H1 (cell line): Measurements from ENCODE around the gene RASSF3. TPM values are rescaled to one million over a fixed set of nuclear protein-coding genes. Genes with fewer than 3 reads are reported as not detected.

ENCODE experiments used
- CTCF ChIA-PET: fragments of 300-600 bp; sonication (Branson Sonifier 250); formaldehyde crosslinking; loops from one replicate; lab custom pipeline; 2021; ENCODE audit not compliant: partially characterized antibody; lab: Charles Lee
- POLR2A ChIA-PET: fragments of 300-600 bp; sonication (Branson Sonifier 250); formaldehyde crosslinking; loops from one replicate; lab custom pipeline; 2021; ENCODE audit warnings: inconsistent platforms; ENCODE audit not compliant: partially characterized antibody; lab: Charles Lee
- DNase-seq, 2 experiments: peaks; one replicate each; pipeline versions ENCODE4 v3.0.0 to v3.0.0-alpha.2; 2010 to 2022; ENCODE audit warnings: low spot score in 2 of 2, low read depth in 1 of 2, mixed read lengths in 1 of 2
- FAIRE-seq: peaks from 2 replicates; lab custom pipeline; 2011; peaks lifted over from hg19 to GRCh38; lab: Jason Lieb, UNC
- H2AFZ ChIP-seq: 2 replicates; pipeline ENCODE4 v1.8.1; 2012; ENCODE audit warnings: low read length, inconsistent platforms
- H2AK5ac ChIP-seq: 2 replicates; pipeline ENCODE4 v1.6.1; 2013; ENCODE audit warnings: low read depth, low read length
- H2BK120ac ChIP-seq: replicated peaks from 2 replicates; pipeline ENCODE3; 2013; ENCODE audit warnings: low read depth, low read length, inconsistent platforms
- H2BK12ac ChIP-seq: 2 replicates; pipeline ENCODE4 v1.6.1; 2013; ENCODE audit warnings: low read depth, low read length
- H2BK15ac ChIP-seq: 2 replicates; pipeline ENCODE4 v1.6.1; 2013; ENCODE audit warnings: low read length
- H2BK20ac ChIP-seq: 2 replicates; pipeline ENCODE4 v1.6.1; 2013; ENCODE audit warnings: low read length
- H2BK5ac ChIP-seq: 2 replicates; pipeline ENCODE4 v1.6.1; 2013; ENCODE audit warnings: low read depth, low read length
- H3K14ac ChIP-seq: 2 replicates; pipeline ENCODE4 v1.6.1; 2013; ENCODE audit warnings: inconsistent platforms; ENCODE audit not compliant: insufficient read length
- H3K18ac ChIP-seq: 2 replicates; pipeline ENCODE4 v1.6.1; 2013; ENCODE audit warnings: low read length; ENCODE audit errors: extremely low read depth
- H3K23ac ChIP-seq: 2 replicates; pipeline ENCODE4 v1.6.1; 2013; ENCODE audit warnings: inconsistent platforms; ENCODE audit not compliant: insufficient read length
- H3K23me2 ChIP-seq: 2 replicates; pipeline ENCODE4 v1.6.1; 2013; ENCODE audit warnings: low read depth, low read length
- H3K27ac ChIP-seq: 2 replicates; pipeline ENCODE4 v1.6.1; 2011; ENCODE audit warnings: low read depth, low read length, inconsistent platforms
- H3K27me3 ChIP-seq, 4 experiments: replicated peaks in 1 of 4; 1 replicate in 1 of 4; 2 replicates in 3 of 4; pipeline versions ENCODE4 v1.6.1 to v1.8.1; 2011 to 2013; ENCODE audit warnings: low read length in 3 of 4, mild to moderate bottlenecking in 3 of 4, inconsistent platforms in 2 of 4, mixed read lengths in 2 of 4, moderate library complexity in 1 of 4; ENCODE audit not compliant: control insufficient read depth in 3 of 4, insufficient read depth in 3 of 4; ENCODE audit errors: extremely low read depth in 1 of 4
- H3K36me3 ChIP-seq, 4 experiments: 2 replicates each; pipeline versions ENCODE4 v1.6.1 to v1.8.1; 2011 to 2013; ENCODE audit warnings: mild to moderate bottlenecking in 4 of 4, low read length in 3 of 4, moderate library complexity in 2 of 4, control low read depth in 1 of 4, inconsistent platforms in 1 of 4; ENCODE audit not compliant: insufficient read depth in 4 of 4, control insufficient read depth in 2 of 4
- H3K4ac ChIP-seq: replicated peaks from 2 replicates; pipeline ENCODE3; 2013; ENCODE audit warnings: low read length, low read depth, mixed read lengths, inconsistent platforms; ENCODE audit not compliant: insufficient read length
- H3K4me1 ChIP-seq, 4 experiments: replicated peaks in 1 of 4; 1 replicate in 1 of 4; 2 replicates in 3 of 4; pipeline versions ENCODE4 v1.6.1 to v1.8.1; 2011 to 2013; ENCODE audit warnings: low read length in 3 of 4, inconsistent platforms in 2 of 4, mixed read lengths in 1 of 4; ENCODE audit not compliant: insufficient read depth in 4 of 4, control insufficient read depth in 3 of 4
- H3K4me2 ChIP-seq, 2 experiments: 2 replicates each; pipeline versions ENCODE4 v1.6.1 to v1.8.1; 2011 to 2013; ENCODE audit warnings: low read depth in 2 of 2, low read length in 2 of 2, control low read depth in 1 of 2, inconsistent platforms in 1 of 2, mild to moderate bottlenecking in 1 of 2; ENCODE audit not compliant: insufficient read depth in 1 of 2
- H3K4me3 ChIP-seq, 4 experiments: fragments of 200-600, 300-600 bp in 1 of 4; sonication (generic), shearing (Covaris generic), sonication (Bioruptor Twin) in 1 of 4; 2 replicates each; pipeline versions ENCODE4 v1.5.1 to v1.8.1; 2011 to 2016; ENCODE audit warnings: low read length in 4 of 4, low read depth in 3 of 4, control low read depth in 2 of 4, inconsistent platforms in 2 of 4, mild to moderate bottlenecking in 2 of 4, mixed read lengths in 1 of 4, moderate library complexity in 1 of 4; ENCODE audit not compliant: insufficient read depth in 2 of 4; ENCODE audit errors: extremely low read depth in 1 of 4
- H3K56ac ChIP-seq: replicated peaks from 2 replicates; pipeline ENCODE3; 2013; ENCODE audit warnings: low read depth, mild to moderate bottlenecking, mixed read lengths, low read length, inconsistent platforms; ENCODE audit not compliant: insufficient read length
- H3K79me1 ChIP-seq: 2 replicates; pipeline ENCODE4 v1.6.1; 2013; ENCODE audit warnings: low read depth, low read length, control low read depth
- H3K79me2 ChIP-seq, 2 experiments: 2 replicates each; pipeline versions ENCODE4 v1.6.1 to v1.8.1; 2012 to 2013; ENCODE audit warnings: low read length in 2 of 2, mild to moderate bottlenecking in 2 of 2, inconsistent platforms in 1 of 2; ENCODE audit not compliant: insufficient read depth in 2 of 2, control insufficient read depth in 1 of 2
- H3K9ac ChIP-seq, 4 experiments: replicated peaks in 1 of 4; 1 replicate in 1 of 4; 2 replicates in 3 of 4; pipeline versions ENCODE4 v1.6.1 to v1.8.1; 2011 to 2013; ENCODE audit warnings: low read depth in 3 of 4, low read length in 3 of 4, control low read depth in 2 of 4, mild to moderate bottlenecking in 2 of 4, moderate library complexity in 2 of 4, inconsistent platforms in 1 of 4; ENCODE audit errors: extremely low read depth in 1 of 4
- H3K9me3 ChIP-seq, 2 experiments: 2 replicates each; pipeline versions ENCODE4 v1.6.1 to v1.8.1; 2012 to 2013; ENCODE audit warnings: mild to moderate bottlenecking in 2 of 2, moderate library complexity in 2 of 2, control low read depth in 1 of 2, inconsistent platforms in 1 of 2, low read depth in 1 of 2, low read length in 1 of 2, mixed read lengths in 1 of 2; ENCODE audit not compliant: insufficient read depth in 2 of 2
- H4K20me1 ChIP-seq, 2 experiments: replicated peaks in 1 of 2; 2 replicates each; pipeline versions ENCODE3 to v1.8.1; 2011 to 2013; ENCODE audit warnings: inconsistent platforms in 2 of 2, low read length in 2 of 2, mild to moderate bottlenecking in 1 of 2; ENCODE audit not compliant: insufficient read depth in 2 of 2, control insufficient read depth in 1 of 2
- H4K5ac ChIP-seq: 2 replicates; pipeline ENCODE4 v1.6.1; 2013; ENCODE audit warnings: low read length, low read depth, mixed read lengths, inconsistent platforms; ENCODE audit not compliant: insufficient read length
- H4K8ac ChIP-seq: 2 replicates; pipeline ENCODE4 v1.8.0; 2013; ENCODE audit warnings: mild to moderate bottlenecking, moderate library complexity, low read length, inconsistent platforms; ENCODE audit not compliant: insufficient read depth; ENCODE audit errors: extremely low read depth
- H4K91ac ChIP-seq: replicated peaks from 2 replicates; pipeline ENCODE3; 2013; ENCODE audit warnings: low read length, mixed read lengths, inconsistent platforms; ENCODE audit not compliant: insufficient read length
- CTBP2 ChIP-seq: IDR thresholded peaks from 2 replicates; pipeline ENCODE4 v1.7.0; 2011; ENCODE audit warnings: borderline replicate concordance, mild to moderate bottlenecking, moderate library complexity, mixed read lengths, low read length; ENCODE audit not compliant: insufficient read depth, insufficient read length
- RFX5 ChIP-seq: IDR thresholded peaks from 2 replicates; pipeline ENCODE4 v1.6.1; 2011; ENCODE audit warnings: low read depth, low read length, improper control_type of control experiment, borderline replicate concordance
- SIRT6 ChIP-seq: IDR thresholded peaks from one replicate; pipeline ENCODE4 v1.7.1; 2012; ENCODE audit warnings: low read length, inconsistent platforms
- SRF ChIP-seq: IDR thresholded peaks from 2 replicates; pipeline ENCODE4 v1.6.1; 2011; ENCODE audit warnings: mild to moderate bottlenecking, low read depth, low read length, moderate library complexity
- WGBS, 2 experiments: shearing (Covaris generic) in 1 of 2; methylation state at CpG; one replicate each; pipeline versions ENCODE4 v1.1.6 to v1.1.7; 2013 to 2015; ENCODE audit warnings: low lambda C conversion rate in 2 of 2, mixed read lengths in 2 of 2, inconsistent platforms in 1 of 2, low coverage in 1 of 2, missing lambda C conversion rate in 1 of 2; ENCODE audit not compliant: insufficient replicate concordance in 2 of 2, insufficient coverage in 1 of 2, insufficient read length in 1 of 2; ENCODE audit errors: extremely low coverage in 1 of 2, missing lambda C conversion rate in 1 of 2; 5-methylcytosine and 5-hydroxymethylcytosine counted together
- polyA plus RNA-seq, 7 experiments: library from polyadenylated mRNA; depleted of rRNA in 3 of 7; stranded (reverse) in 5 of 7; unstranded in 2 of 7; fragments of >200 nt in 5 of 7; fragments of 200-250 nt in 2 of 7; gene quantifications; 1 replicate in 5 of 7; 2 replicates in 1 of 7; 4 replicates in 1 of 7; pipeline versions ENCODE4 v1.2.1 to v1.2.3, GENCODE V29; 2011 to 2013; ENCODE audit warnings: missing spikeins in 2 of 7, mixed read lengths in 2 of 7
- total RNA-seq: library from RNA; stranded (reverse); fragmentation: NEBNext Ultra II Directional; extraction: Animal tissue kit (Norgen Biotek cat#: 25700); gene quantifications from 2 replicates; pipeline ENCODE4 v1.2.1, GENCODE V29; 2021

Gene RASSF3
- total and polyA plus RNA-seq, 2 of the 8 experiments (the other 6 are each of a cell fraction or from before 2014, with no cell fraction given), result 19.1 to 64.3 TPM

GRCh38 chr12:64731683-64732082 lies 121.4 kb downstream of the RASSF3 start:
- DNase-seq (no peak), FAIRE-seq (no peak)
- Histone ChIP-seq H3K56ac (no peak overlapping the region), H3K23me2 (no peaks in the 10 kb centered on the region), H3K4me3 (no peak overlapping the region), H2BK20ac (no peak overlapping the region), H3K4ac (no peak overlapping the region), H2BK12ac (no peak overlapping the region), H3K9ac (no peak overlapping the region), H3K9me3 (no peaks in the 10 kb centered on the region), H3K14ac (no peak overlapping the region), H2BK5ac (no peak overlapping the region), H2AFZ (no peak overlapping the region), H4K8ac (no peak overlapping the region), H3K23ac (no peak overlapping the region), H3K27ac (no peak overlapping the region), H2BK120ac (no peak overlapping the region), H3K18ac (no peak overlapping the region), H3K27me3 (no peaks in the 10 kb centered on the region), H4K5ac (no peak overlapping the region), H2AK5ac (no peak overlapping the region), H3K79me2 (no peaks in the 10 kb centered on the region), H3K4me2 (no peak overlapping the region), H4K91ac (no peak overlapping the region), H3K4me1 (no peaks in the 10 kb centered on the region), H4K20me1 (peaks cover 2% of the 10 kb centered on the region in 2 experiments), H2BK15ac (no peak overlapping the region), H3K79me1 (no peaks in the 10 kb centered on the region), H3K36me3 (peaks cover 0 to 36% (median 9%) of the 10 kb centered on the region in 4 experiments; a peak in 6 of 8 replicates)
- ChIA-PET CTCF (no interaction called here), POLR2A (no interaction called here)
- 97% methylated on average over 4 of the region's 4 CpGs; no CpG with 5 or more reads in 1 of the 2 experiments for WGBS, 2 experiments
- no peak for TF ChIP-seq RFX5
- TF ChIP-seq CTBP2, result no peak
- no peak for TF ChIP-seq SIRT6
- no peak for TF ChIP-seq SRF
